ENCODE data around the gene NRG2. TPM values are rescaled to one million over a fixed set of nuclear protein-coding genes. Genes with fewer than 3 reads are reported as not detected.
A peak's percentile ranks its signal among the peaks of the same experiment; 100 is the strongest.

NRG2 gene
- under 1 TPM in 1 of 2 donors, not detected in 1; 0.06 TPM for total RNA-seq

- peak in 1 of 2 donors; percentile 36 for DNase-seq (ENCODE audit: low spot score in 2 of 2)
- H3K27ac Mint-ChIP-seq = no peak within 1 kb of the TSS
- peak; percentile 67 to 78 for ATAC-seq
- H3K36me3 Mint-ChIP-seq = no peaks in the 10 kb centered on the region
- no peaks in the 10 kb centered on the region for H3K9me3 Mint-ChIP-seq
These were observed at the start of gene NRG2 for GRCh38 chr5:140042643-140043507. Gene NRG2 (minus strand): TSS chr5:140043299.

GRCh38 chr5:140090251-140090650, 47.2 kb upstream of the NRG2 start:
- ATAC-seq (no peak), DNase-seq (ENCODE audit: low spot score in 2 of 2) (no peak)
- peaks cover 22% of the 10 kb centered on the region in 2 donors for H3K36me3 Mint-ChIP-seq
- no peak overlapping the region for H3K27ac Mint-ChIP-seq
- peaks cover 9 to 21% of the 10 kb centered on the region in 2 donors for H3K9me3 Mint-ChIP-seq

DNA sequence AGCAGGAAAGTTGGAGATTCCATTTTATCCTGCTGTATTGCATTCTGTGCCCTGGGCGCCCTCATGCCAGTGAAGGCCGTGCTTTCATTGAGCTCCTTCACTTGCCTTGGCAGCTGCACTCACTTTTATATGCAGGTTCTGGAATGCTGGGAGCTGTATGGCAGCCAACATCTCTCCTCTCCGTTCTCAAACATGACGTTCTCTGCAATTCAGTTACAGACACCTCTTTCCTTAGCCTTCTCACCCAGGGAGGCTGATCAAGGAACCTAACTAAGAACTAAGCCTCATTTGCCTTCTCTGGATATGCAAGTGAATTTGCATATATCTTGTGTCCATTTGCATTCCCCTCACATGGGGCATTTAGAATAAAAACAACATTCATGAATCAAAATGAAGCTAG, 41.4 kb upstream of the NRG2 start:
- peaks cover 0 to 6% of the 10 kb centered on the region in 2 donors for H3K9me3 Mint-ChIP-seq
- no peak for ATAC-seq
- H3K27ac Mint-ChIP-seq = no peak overlapping the region
- DNase-seq (ENCODE audit: low spot score in 2 of 2) = no peak
- H3K36me3 Mint-ChIP-seq = peaks cover 6% of the 10 kb centered on the region in 2 donors

- Mint-ChIP-seq H3K27ac (no peak overlapping the region), H3K9me3 (no peaks in the 10 kb centered on the region), H3K36me3 (no peaks in the 10 kb centered on the region)
- DNase-seq (ENCODE audit: low spot score in 2 of 2) = no peak
- ATAC-seq = no peak
These were observed 40.6 kb upstream of the NRG2 start for GRCh38 chr5:140083650-140084049.

- H3K9me3 Mint-ChIP-seq = no peaks in the 10 kb centered on the region
- ATAC-seq (no peak), DNase-seq (ENCODE audit: low spot score in 2 of 2) (no peak)
- H3K27ac Mint-ChIP-seq = no peak overlapping the region
- H3K36me3 Mint-ChIP-seq = no peaks in the 10 kb centered on the region
These were observed 40.0 kb upstream of the NRG2 start for GRCh38 chr5:140083120-140083519.

GRCh38 chr5:140076788-140077187, 33.7 kb upstream of the NRG2 start:
- Mint-ChIP-seq H3K9me3 (no peaks in the 10 kb centered on the region), H3K36me3 (no peaks in the 10 kb centered on the region), H3K27ac (no peak overlapping the region)
- no peak for ATAC-seq
- no peak for DNase-seq (ENCODE audit: low spot score in 2 of 2)

DNA sequence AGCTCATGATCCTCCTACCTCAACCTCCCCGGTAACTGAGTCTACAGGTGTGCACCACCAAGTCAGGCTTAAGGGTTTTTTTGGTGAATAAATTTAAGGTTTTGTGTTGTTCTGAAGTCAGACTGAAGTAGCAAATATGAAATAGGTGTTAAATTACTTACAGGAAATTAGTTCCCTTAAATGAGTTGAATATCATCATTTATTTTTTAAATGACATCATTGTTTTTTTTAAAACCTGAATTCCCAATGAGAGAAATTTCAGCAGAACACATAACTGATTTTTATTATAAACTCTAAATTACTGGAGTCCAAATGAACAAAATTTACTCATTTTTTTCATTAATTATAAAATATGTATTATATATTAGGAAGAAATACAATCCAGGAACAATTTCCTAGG, 33.0 kb upstream of the NRG2 start:
- Mint-ChIP-seq H3K9me3 (no peaks in the 10 kb centered on the region), H3K27ac (no peak overlapping the region), H3K36me3 (no peaks in the 10 kb centered on the region)
- DNase-seq (ENCODE audit: low spot score in 2 of 2) = no peak
- ATAC-seq = no peak

DNA sequence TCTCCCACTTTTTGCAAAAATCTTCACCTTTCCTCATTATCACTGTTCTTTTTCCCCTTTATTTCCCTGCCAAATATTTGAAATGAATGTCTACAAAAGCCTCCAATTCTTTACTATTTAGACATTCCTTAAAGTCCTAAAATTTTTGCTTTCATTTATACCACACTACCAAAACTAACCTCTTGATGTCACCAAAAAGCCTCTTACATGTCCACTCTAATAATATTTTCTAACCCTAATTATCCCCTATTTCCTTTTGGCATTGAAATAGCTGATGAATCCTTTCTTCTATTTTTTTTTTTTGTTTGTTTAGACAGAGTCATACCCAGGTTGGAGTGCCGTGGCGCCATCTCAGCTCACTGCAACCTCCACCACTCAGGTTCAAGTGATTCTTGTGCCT, 32.3 kb upstream of the NRG2 start:
- Mint-ChIP-seq H3K27ac (no peak overlapping the region), H3K9me3 (no peaks in the 10 kb centered on the region), H3K36me3 (no peaks in the 10 kb centered on the region)
- DNase-seq (ENCODE audit: low spot score in 2 of 2) = no peak
- ATAC-seq = no peak

GRCh38 chr5:140073296-140073695, 30.2 kb upstream of the NRG2 start:
- no peaks in the 10 kb centered on the region for H3K36me3 Mint-ChIP-seq
- no peaks in the 10 kb centered on the region for H3K9me3 Mint-ChIP-seq
- H3K27ac Mint-ChIP-seq = no peak overlapping the region
- no peak for DNase-seq (ENCODE audit: low spot score in 2 of 2)
- no peak for ATAC-seq

GRCh38 chr5:140072812-140073211, 29.7 kb upstream of the NRG2 start:
- Mint-ChIP-seq H3K36me3 (no peaks in the 10 kb centered on the region), H3K27ac (no peak overlapping the region), H3K9me3 (no peaks in the 10 kb centered on the region)
- ATAC-seq (no peak), DNase-seq (ENCODE audit: low spot score in 2 of 2) (no peak)

- Mint-ChIP-seq H3K9me3 (no peaks in the 10 kb centered on the region), H3K27ac (no peak overlapping the region), H3K36me3 (no peaks in the 10 kb centered on the region)
- DNase-seq (ENCODE audit: low spot score in 2 of 2) (no peak), ATAC-seq (no peak)
These were observed 17.7 kb upstream of the NRG2 start for GRCh38 chr5:140060816-140061215.

DNA sequence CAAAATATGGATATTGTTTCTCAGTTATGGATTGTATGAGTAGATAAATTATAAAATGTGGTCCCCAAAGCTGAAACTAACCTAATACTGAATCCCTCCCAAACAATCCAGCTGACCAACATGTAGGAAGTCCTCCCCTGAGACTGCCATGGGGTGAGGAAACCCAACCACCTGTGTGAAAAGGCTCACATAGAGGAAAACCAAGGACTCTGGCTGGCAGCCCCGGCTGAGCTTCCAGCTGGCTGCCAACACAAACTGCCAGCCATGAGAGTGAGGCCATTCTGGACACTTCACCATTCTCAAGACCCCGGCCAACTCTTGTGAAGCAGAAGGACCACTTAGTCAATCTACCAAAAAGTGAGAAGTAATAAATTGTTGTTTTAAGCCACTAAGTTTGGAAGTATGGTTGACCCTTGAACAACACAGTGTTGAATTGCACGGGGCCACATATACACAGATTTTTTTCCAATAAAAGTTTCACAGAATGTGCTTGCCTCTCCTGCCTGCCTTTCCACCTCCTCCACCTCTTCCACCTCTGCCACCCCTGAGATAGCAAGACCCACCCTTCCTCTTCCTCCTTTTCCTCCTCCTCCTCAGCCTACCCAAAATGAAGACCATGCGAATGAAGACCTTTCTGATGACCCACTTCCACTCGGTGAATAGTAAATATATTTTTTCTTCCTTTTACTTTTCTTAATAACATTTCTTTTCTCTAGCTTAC, 15.3 kb upstream of the NRG2 start:
- Mint-ChIP-seq H3K36me3 (no peaks in the 10 kb centered on the region), H3K27ac (no peak overlapping the region), H3K9me3 (no peaks in the 10 kb centered on the region)
- DNase-seq (ENCODE audit: low spot score in 2 of 2) = no peak
- ATAC-seq = no peak

GRCh38 chr5:140056880-140057279, 13.8 kb upstream of the NRG2 start:
- Mint-ChIP-seq H3K27ac (no peak overlapping the region), H3K36me3 (no peaks in the 10 kb centered on the region), H3K9me3 (no peaks in the 10 kb centered on the region)
- no peak for ATAC-seq
- no peak for DNase-seq (ENCODE audit: low spot score in 2 of 2)

DNA sequence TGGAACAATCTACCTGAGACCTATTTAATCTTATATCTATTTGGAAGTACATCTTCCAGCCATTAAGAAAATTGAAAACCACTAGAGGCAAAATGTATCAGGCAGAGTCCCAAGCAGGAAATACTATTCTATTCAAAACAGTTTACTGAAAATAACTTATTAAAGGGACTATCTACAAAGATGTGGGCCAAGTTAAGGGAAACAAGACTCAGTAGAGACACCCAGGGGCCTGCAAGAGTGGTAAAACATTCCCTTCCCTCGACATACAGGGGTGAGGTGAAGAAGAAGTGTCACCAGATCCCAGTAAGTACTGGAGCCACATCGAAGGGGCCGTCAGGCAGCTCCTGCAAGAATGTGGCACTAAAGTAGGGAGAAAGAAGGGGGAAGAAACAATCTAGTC, 12.1 kb upstream of the NRG2 start:
- DNase-seq (ENCODE audit: low spot score in 2 of 2) = no peak
- Mint-ChIP-seq H3K36me3 (no peaks in the 10 kb centered on the region), H3K9me3 (no peaks in the 10 kb centered on the region), H3K27ac (no peak overlapping the region)
- no peak for ATAC-seq

DNA sequence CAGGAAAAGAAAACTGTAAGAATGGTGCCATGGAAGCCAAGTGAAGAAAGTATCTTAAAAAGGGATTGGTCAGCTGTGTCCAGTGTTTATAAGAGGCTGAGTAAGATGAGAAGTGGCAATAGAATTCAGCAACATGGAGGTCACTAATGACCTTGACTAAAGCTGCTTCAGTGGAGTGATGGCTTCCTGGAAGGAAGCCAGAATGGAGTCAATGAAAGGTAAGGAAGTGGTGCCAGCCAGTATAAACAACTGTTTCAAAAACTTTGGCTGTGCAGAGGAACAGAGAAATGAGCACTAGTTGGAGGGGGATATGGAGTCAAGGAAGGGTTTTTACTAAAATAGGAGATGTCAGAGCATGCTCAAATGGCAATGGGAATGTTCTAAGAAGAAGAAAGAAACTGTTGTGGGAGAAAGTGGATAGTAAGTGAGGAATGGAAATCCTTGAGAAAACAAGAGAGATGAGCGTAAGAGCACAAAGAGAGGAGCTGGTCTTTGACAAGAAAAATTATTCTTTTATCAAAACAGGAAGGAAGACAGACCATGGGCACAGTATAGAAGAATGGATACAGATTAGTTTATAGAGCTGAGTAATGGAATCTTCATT, 11.1 kb upstream of the NRG2 start:
- Mint-ChIP-seq H3K9me3 (no peaks in the 10 kb centered on the region), H3K27ac (no peak overlapping the region), H3K36me3 (no peaks in the 10 kb centered on the region)
- no peak for ATAC-seq
- DNase-seq (ENCODE audit: low spot score in 2 of 2) = no peak

- Mint-ChIP-seq H3K36me3 (no peaks in the 10 kb centered on the region), H3K27ac (no peak overlapping the region), H3K9me3 (no peaks in the 10 kb centered on the region)
- DNase-seq (ENCODE audit: low spot score in 2 of 2) (no peak), ATAC-seq (no peak)
These were observed 8.9 kb upstream of the NRG2 start for GRCh38 chr5:140051950-140052349.

- Mint-ChIP-seq H3K36me3 (no peaks in the 10 kb centered on the region), H3K9me3 (no peaks in the 10 kb centered on the region), H3K27ac (no peak overlapping the region)
- no peak for DNase-seq (ENCODE audit: low spot score in 2 of 2)
- no peak for ATAC-seq
These were observed 6.6 kb upstream of the NRG2 start for GRCh38 chr5:140049713-140050112.

Measured in activated naive CD4-positive, alpha-beta T cell treated with anti-CD3 and anti-CD28 coated beads, Interleukin-2, amount 50 U/mL, for 72 hours (primary cell).